HG03175 (cell line): ENCODE results near the gene ZIC2.

Source experiments
- ATAC-seq: cut with Tn5 transposase; IDR thresholded peaks from one replicate; pipeline ENCODE4 v1.9.1; 2021; ENCODE audit warnings: mild to moderate bottlenecking, moderate library complexity; ENCODE audit not compliant: unreplicated experiment

Gene ZIC2

DNA sequence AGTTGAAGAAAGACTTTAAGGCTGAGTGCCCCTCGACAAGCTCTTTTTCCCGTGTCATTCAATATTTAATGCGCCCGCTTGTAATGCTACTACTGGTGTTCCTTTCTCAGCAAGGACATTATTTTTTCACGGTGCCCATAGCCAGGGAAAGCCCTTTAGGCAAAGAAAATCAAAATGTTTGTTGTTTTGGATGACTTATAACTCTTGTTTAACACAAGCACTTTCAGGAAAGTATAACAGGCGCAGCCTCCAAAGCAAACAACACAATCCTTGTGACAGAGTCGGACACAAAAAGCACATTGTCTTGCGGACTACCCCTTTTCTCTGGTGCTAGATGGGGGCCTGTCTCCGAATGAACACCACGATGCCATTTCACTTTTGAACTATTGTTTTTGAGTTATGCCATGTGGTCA, 22.5 kb upstream of the ZIC2 start:
- ATAC-seq: no peak

DNA sequence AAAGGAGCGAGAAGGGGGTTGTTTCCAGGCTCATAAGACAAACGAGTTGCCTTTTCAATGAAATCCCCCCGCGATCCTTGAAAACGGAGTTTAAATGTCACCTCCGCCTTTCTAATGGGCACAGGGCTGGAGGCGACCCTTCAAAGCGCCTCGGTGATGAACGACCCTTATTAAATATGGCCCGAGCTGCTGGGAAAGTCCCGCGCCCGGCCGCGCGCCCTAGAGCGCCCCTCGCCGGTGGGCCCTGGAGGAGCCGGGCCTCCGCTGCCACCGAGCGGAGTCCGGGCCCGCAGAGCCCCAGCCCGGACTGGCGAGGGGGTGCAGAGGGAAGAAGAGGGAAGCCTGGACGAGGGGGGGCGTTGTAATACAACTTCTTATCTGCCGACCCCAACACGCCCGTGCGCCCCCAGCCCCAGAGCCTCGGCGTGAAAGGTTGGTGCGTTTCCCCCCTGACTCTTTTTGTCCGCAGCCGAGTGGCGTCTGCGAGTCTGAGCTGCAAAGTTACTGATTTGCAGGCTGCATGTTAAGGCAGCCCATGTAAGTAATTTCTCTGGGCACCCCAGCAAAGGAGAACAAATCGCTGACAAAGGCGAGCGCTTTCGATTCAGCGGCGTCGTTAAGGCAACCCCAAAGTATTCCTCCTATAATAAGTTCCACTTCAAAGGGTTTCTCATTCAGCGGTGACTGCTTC, 21.9 kb upstream of the ZIC2 start:
- no peak for ATAC-seq

DNA sequence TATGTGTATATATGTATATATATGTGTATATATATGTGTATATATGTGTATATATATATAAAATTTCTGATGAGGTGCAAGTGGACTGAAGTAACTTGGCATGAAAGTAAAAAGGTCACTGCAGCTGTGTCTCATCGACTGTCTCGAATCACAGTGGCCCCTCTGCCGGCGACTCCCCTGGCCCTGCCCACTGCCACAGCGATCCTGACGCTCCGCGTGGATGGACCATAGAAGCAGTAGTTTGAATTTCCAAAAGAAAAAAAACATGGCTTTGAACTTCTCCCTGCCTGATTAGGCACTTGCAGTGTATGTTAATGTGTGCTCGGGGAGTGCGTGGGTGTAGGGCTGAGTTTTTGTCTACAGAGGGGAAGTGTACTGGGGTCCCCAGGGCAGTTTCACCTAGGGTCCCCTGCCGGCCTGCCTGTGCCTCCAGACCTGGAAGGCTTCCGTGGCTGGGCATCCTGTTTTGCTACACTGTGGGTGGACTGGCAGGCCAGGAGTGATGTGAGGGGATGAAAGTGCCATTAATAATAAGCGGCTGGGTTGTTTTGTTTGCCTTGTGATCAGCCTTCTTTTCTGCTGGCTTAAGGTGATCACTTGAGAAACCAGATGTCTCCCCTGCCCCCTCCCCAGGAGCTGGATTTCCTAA, 20.8 kb upstream of the ZIC2 start:
- ATAC-seq: no peak

DNA sequence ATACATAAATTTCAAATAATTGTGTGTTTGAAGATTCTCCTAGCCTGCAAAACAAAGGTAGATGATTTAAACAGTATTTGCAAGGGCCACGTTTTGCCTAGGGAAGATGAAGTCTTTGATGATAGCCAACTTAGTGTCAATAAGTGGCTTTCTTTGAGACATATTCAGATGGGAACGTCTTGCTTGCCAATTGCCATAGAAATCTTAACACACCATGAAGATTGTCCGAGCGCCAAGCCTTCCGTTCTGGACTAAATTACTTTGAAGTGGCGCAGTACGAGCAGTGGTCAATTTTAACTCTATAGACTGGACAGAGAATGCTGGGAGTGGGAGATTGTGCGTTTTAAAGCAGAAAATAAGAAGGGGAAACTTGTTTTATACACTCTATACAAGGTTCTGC, 19.9 kb upstream of the ZIC2 start:
- ATAC-seq: no peak

DNA sequence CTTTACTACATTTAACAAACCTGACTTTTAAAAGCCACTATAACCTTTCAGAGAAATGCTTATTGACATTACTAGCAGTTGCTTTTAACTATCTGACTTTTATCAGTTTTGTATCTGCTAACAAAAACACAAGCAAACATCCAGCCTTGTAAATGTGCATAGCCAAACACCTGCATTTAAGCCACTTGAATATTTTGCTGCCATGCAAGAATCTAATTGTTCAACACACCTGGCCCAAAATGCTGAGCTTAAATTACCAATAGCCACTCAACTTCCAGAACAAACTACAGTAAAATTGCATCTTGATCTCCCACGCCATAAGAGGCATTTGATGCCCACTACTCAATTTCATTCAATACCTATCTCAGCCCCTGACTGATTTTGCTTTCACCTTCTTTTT, 19.3 kb upstream of the ZIC2 start:
- no peak for ATAC-seq

DNA sequence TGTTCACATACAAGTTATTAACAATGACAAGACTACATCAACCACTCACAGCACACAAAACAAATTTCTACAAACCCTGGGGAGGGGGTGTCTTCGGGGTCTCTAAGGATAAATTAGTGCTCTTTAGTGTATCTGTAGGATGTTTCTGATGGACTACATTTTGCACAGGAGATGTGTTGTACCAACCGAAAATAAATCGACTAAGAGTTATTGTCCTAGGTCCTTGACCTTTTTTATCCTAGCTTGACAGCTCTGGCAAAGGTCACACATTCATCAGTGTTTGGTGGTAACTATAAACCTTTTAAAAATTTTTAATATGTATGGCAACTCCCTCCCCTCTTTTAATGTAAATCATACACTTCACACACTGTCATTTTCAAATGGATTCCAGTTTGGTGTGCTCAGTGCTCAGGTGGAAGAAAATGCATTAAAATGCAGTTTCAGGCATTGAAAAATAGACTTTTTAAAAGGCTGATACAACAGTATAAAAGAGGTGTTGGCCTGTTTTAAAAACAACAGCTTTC, 17.7 kb upstream of the ZIC2 start:
- ATAC-seq: no peak

DNA sequence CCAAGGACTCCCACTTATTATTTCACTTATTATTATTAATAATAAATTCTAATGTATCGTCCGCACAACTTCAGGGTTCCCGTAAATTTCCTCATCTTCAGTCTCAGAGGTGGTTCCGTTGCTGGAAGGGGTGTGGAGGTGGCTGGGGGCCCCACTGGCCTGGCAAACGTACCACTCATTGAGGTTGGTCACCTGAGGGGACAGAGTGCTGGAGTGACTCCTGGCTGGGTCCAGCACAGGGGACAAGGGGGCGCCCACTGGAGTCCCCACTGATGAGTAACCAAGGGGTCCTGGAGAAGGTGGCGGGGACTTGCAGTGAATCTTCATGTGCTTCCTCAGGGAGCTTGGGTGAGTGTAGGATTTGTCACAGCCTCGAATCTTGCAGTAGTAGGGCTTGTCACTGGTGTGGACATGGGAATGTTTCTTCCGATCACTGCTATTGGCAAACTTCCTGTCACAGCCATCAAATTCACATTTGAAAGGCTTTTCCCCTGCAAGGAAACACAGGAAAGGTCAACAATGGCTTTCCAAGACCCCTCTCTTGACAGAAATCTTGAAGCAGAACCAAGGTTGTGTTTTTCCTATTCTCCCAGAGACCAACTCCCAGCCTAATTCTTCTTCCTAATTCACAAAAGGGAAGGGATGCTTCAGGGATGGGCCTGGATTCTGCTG, 16.1 kb upstream of the ZIC2 start:
- no peak for ATAC-seq

DNA sequence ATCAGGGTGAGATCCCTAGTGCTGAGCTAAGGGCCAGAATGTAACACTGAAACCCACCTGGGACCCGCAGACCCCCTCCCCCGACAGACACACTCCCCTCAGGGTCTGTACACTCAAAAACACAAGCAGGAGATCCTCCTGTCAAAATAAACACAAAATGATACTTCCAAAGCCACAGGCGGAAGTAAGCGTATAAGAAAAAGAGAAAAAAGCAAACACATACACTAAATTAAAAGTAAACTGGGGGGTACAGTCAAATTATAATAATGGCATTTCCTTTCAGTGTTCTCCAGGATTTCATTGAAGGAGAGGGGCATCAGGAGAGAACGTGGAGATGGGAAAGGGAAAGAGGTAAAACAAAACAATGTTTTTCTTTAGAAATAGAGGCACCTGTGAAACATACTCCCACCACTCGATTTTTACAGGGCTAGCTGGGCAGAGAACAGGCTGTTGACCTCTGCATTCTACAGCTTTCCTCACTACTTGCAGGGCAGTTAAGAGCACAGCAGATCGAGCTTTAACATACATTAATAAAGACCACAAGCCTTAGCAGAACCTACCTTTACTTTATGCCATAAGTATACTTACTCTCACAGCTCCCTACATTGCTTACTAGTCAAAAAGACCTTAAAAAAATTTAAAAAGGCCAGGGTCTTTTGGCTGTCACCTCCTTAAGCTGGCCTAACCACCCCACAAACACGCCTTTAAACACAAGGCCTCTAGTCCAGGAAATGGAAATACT, 15.3 kb upstream of the ZIC2 start:
- ATAC-seq: no peak

DNA sequence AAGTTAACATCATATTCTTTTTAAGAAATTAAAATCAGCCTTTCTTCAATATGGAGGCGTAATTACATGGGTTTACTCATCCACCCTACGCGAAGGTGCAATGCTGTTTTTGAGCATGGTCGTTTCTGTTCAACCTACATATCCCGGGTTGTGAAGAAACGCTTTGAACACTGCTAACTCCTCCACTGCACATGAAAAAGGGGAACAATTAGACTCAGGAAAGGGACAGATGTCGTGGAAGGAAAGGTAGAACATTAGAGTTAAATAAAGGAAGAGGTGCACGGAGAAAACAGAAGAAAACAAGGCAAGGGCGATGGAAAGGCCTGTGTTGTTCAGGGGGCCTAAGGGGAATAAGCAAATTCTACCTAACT, 14.1 kb upstream of the ZIC2 start:
- no peak for ATAC-seq

DNA sequence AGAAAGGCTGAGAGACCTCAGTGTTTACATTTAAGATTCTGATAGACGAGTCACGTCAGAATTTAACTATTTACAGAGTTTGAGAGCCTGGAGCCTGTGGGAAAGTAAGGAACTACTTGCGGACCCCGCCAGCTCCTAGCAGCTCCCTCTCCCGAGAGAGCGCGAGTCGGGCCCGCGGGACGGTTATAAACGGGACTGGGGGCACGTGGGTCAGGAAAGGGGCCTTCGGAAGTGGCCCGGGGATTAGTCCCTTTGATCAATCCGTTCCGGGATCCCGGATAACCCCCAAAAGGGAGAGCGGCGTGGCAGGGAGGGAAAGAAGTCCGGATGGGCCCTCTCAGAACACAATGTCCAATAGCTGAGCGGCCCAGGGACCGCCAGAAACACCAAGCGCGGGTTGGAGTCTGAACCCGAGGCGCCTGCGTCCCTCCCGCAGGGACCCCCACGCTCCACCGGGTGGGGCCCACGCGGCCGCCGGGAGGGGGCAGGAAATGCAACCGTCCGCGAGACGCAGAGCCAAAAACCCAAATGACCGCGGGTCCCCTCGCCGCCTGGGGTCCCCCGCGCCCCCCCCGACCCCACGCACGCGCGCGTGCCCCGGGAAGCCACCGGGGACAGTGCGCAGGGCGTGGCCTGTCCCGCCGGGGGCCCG, 13.6 kb upstream of the ZIC2 start:
- ATAC-seq: no peak

DNA sequence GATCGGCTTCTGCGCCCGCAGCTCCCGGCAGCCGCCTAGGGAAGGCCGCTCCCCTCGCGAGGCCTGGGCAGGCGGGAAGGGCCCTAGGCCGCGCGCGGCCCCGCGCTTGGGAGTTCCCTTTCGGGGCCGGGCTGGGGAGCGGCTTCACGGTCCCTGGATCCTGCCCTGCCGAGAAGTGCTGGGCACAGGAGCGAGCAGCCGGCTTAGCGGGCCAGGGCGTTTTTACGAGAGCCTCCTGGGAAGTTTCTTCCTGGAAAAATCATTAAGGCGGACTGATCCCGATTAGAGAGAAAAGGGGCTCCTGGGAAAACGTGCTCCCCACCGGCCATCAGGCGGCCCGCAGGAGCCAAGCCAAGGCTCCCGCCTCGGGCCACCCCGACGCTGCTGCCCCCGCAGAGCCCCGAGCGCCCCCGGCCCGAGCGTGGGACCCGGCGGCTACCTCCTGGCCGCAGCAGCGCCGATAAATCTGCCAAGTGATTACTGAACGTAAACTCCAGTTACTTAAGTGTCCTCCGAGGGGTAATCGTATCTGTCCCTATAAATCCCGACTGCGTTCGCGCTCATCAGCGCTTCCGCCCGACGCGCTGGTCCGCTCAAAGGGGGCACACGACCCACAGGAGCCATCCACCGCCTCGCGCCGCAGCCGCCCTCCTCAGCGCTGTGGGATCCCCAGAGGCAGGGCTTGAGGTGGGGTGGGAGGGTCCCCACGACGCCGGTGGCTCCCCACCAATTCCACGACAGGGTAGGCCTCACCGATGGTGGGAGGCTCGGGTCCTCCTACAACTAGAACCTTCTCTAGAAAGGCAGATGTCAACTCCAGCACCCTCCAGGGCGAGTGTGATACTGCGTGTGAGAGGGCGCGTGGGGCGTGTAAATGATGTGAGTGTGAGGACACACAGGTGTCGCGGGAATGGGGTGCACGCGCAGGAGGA, 12.8 kb upstream of the ZIC2 start:
- no peak for ATAC-seq

DNA sequence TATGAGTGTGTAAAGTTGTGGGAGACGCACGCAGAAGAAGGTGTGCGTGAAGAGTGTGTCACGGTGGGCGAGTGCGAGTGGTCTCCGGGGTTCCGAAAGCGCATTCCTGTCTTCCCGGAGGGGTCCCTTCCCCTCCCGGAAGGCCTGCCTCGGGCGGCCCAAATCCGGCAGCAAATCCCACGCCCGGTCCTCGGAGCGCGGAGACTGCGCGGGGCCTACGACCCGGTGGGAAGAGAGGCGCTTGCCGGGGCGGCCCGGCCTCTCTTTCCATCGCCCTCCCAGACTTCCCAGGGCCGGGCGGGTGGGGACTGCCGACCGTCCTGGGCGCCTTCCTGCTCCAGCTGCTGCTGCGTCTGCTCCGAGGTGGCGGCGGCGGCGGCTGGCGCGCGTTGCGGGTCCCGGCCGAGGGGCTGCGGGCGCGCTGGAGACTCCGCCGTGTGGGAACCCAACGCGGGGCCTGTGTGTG, 12.1 kb upstream of the ZIC2 start:
- ATAC-seq: no peak

DNA sequence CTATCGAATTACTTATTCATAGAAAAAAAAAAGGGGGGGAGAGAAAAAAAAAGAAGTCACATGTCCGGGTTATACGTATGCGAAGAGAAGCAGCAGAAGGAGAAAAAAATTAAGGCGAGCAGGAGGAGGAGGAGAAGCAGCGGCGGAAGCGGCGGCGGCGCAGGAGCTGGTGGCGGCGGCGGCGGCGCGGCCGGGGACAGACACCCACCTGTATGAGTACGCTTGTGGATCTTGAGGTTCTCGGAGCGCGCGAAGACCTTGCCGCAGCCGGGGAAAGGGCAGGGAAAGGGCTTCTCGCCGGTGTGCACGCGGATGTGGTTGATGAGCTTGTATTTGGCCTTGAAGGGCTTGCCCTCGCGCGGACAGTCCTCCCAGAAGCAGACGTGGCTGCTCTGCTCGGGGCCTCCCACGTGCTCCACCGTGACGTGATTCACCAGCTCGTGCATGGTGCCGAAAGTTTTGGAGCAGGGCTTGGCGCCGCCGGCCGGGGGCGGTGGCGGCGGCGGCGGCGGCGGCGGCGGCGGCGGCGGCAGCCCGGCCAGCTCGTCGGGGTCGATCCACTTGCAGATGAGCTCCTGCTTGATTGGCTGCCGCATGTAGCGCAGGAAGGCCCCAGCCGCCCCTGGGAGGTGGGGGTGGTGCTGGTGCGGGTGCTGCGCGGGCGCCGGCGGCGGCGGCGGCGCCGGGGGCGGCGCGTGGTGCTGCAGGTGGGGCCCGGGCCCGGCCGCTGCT, 11.5 kb upstream of the ZIC2 start:
- no peak for ATAC-seq

DNA sequence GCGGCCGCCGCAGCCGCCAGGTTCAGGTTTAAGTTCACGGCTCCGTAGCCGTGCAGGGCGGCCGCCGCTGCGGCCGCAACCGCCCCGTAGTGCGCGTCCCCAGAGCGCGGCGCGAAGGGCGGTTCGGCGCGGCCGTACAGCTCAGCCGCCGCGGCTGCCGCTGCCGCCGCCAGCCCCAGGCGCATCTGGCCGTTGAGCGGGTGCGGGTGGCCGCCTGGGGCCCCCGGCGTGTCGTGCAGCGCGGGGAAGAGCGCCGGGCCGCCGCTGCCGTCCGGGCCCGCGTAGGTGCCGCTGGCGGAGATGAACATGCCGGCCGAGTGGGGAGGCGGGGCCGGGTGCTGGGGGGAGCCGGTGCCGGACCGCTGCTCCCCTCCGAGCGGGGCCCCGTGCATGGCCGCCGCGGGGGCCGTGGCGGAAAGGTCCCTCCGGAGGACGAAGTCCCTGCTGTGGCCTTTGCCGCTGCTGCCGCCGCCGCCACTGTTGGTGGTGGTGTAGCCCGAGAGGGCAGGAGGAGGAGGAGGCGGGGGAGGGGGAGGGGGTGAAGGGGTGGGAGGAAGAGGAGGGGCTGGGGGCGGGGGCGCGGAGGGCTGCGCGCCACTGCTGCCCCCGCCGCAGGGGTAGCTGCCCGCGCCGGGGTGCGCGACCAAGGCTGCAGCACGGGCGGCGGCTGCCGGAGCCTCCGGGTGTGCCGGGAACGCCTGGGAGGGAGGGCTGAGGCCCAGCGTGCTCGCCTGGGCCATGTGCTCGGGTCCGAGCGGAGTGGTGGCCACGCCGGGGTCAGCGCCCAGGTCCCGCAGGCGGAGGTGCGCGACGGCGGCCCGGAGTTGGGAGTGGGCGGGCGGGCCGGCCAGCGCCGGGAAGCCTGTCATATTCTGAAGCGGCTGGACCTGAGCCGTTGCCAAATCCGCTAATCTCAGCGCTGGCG, 10.7 kb upstream of the ZIC2 start:
- ATAC-seq: no peak

DNA sequence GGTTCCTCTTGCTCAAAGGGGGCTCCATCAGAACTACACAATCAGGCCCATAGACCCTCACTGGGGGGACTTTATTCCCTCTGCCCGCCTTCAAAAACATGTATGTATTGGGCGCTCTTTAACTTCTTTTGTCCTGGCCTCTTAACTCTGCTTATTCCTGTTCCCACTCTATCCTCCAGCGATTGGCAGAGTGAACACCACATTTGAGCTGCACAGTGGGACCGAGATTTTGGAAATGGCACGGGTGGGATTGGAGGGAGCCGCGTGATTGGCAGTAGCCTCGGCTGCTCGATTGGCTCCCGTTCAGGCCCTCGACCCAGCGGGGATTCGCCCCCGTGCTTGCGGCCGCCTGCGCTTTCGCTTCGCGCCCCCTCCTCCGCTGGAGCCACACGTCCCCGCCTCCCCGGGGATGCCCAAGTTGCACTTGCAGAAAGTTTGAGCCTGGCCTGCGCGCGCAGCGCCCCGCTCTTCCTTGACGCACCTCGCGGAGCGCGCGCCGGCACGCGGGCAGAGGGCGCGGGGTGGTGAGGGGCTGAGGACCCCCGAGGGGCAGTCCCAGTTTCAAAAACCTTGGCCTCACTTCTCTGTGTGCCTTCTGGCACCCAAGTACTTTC, 9.9 kb upstream of the ZIC2 start, which contains the start of gene ZIC5:
ZIC5 (minus strand) TSS at position 192 of the 614 bp plus-strand sequence; CDS start at position 28, 164 bp downstream.
- ATAC-seq: no peak

DNA sequence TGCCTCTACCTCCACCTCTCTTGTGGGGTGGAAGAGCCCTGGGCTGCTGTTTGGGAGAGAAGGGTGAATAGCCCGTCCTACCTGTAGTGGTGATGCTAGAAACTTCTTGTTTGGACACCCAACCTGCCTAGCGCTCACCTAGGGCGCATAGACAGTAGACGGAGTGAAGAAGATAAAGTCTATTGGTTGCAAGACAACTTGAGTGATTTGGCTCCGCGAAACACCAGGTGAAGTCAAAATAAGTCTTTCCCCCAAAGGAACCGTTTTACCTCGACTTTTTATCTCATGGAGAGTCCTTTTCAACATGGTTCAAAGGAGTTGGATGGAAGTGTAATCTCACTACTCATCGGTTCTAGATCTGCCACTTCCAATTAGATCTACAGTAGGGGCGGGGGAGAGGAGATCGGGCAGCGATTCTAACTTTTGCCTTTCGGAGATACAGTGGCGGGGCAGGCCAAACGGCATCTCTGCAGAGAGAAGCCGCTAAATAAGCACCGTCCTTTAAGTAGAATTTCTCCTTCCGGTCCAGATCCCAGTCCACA, 9.3 kb upstream of the ZIC2 start:
- ATAC-seq: no peak

DNA sequence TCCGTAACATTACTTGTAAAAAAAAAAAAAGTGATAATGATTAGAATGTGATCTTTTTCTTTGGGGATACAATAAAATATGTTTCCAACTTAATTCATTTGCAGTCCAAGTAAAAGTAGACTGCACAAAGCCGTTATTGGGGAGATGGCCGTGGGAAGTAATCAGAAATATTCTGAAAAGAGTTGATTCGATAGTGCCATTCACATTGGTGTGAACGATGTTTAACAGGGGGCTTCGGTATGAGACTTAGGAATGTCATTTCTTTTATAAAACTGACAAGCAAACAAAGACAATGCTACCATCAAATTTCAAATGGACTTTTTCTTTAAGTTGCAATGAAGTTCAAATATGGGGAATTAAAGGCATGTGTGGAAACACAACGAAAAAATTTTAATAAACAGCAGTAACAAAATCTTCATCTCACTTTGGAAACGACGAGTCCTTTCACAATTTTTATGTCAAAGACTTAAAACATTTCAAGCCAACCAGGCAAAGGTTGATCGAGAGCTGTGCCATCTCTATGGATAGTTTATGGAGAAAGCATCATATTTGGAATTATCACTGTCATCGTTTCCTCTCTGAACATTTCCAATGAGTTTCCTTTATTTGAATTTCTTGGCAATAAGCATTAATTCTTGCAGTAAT, 8.3 kb upstream of the ZIC2 start:
- no peak for ATAC-seq
